OCI-LY3 (cell line): Measurements from ENCODE around the gene CACFD1.

ENCODE experiments used
- CTCF ChIP-seq: fragments of 200-600, 300-600 bp; sonication (generic); IDR thresholded peaks from 2 replicates; pipeline ENCODE4 v1.5.1; 2014; ENCODE audit warnings: antibody characterized with exemption, low read length, low read depth
- EZH2phosphoT487 ChIP-seq: fragments of 200-600 bp; shearing (Covaris generic); IDR thresholded peaks from 2 replicates; pipeline ENCODE4 v1.6.1; 2018; ENCODE audit warnings: antibody characterized with exemption, mixed run types, low read depth

GRCh38 chr9:133427658-133428348, 32.0 kb upstream of the CACFD1 start:
- no peak for TF ChIP-seq CTCF
- no peak for TF ChIP-seq EZH2phosphoT487
